Activated CD4-positive, alpha-beta T cell treated with anti-CD3 and anti-CD28 coated beads for 36 hours (primary cell): ENCODE data around the gene IGDCC3. TPM values are rescaled to one million over a fixed set of nuclear protein-coding genes. Genes with fewer than 3 reads are reported as not detected.

Source experiments
- ATAC-seq: fragments of 200-7000 bp; cut with Tn5 transposase; one replicate; pipeline ENCODE4 v1.10.0; 2021; ENCODE audit warnings: mild to moderate bottlenecking, moderate library complexity
- CTCF ChIA-PET: fragments of 350-600 bp; sonication (Branson Sonifier 250); formaldehyde crosslinking; loops from one replicate; lab custom pipeline; 2021; ENCODE audit warnings: antibody characterized with exemption; lab: Charles Lee
- POLR2A ChIA-PET: fragments of 350-600 bp; sonication (Branson Sonifier 250); formaldehyde crosslinking; loops from one replicate; lab custom pipeline; 2021; ENCODE audit warnings: antibody characterized with exemption, inconsistent platforms; lab: Charles Lee
- DNase-seq: peaks from one replicate; pipeline ENCODE4 v3.0.0-alpha.2; 2020
- H3K27ac Mint-ChIP-seq: one replicate; pipeline ENCODE4 v1.8.0; 2021; ENCODE audit warnings: mixed read lengths
- H3K27me3 Mint-ChIP-seq: one replicate; pipeline ENCODE4 v1.8.0; 2021; ENCODE audit warnings: mixed read lengths
- H3K36me3 Mint-ChIP-seq: one replicate; pipeline ENCODE4 v1.8.0; 2021; ENCODE audit warnings: low read depth, mixed read lengths
- H3K4me1 Mint-ChIP-seq: one replicate; pipeline ENCODE4 v1.8.0; 2021; ENCODE audit warnings: mixed read lengths
- H3K4me3 Mint-ChIP-seq: one replicate; pipeline ENCODE4 v1.8.0; 2021; ENCODE audit warnings: mild to moderate bottlenecking, moderate library complexity, mixed read lengths
- H3K9me3 Mint-ChIP-seq: one replicate; pipeline ENCODE4 v1.8.0; 2021; ENCODE audit warnings: low read depth, mixed read lengths
- intact Hi-C, 2 experiments: fragments of 100-400 bp; cut with DNase I in 1 of 2; cut with micrococcal nuclease in 1 of 2; formaldehyde crosslinking; loops; one replicate each; pipeline versions ENCODE4 v1.14.2 to v1.15.1; 2022 to 2024; cut with DNase I, micrococcal nuclease
- total RNA-seq, 2 experiments: library from RNA; stranded (reverse); gene quantifications; one replicate each; pipeline ENCODE4 v1.2.3, GENCODE V29; 2021

The IGDCC3 gene
- total RNA-seq, 2 experiments from 2014 or later: not detected

DNA sequence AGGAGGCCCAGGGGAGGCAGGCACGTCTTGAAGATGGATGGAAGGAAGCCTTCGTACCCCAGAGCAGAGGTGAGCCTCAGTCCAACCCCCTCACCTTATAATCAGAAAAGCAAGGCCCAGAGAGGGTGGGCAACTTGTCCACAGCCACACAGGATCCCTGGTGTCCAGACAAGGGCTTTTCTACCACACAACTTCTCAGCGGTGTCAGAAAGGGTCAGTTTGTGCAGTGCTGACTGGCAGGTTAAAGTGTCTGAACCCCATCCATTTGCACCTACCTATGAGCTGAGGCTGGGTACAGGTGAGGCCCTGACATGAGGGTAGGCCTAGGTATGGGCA, 8.6 kb downstream of the IGDCC3 start:
- Mint-ChIP-seq H3K36me3 (no peaks in the 10 kb centered on the region), H3K9me3 (no peaks in the 10 kb centered on the region), H3K4me3 (no peak overlapping the region), H3K4me1 (no peaks in the 10 kb centered on the region), H3K27ac (no peak overlapping the region), H3K27me3 (peaks cover 11% of the 10 kb centered on the region)
- POLR2A ChIA-PET: no interaction called here
- CTCF ChIA-PET: interaction anchor here (0.7 to 1.2 kb wide), 2 partner anchors 14 to 238 kb away, joined by 3 to 4 read pairs; no protein-coding TSS in a partner anchor
- DNase-seq (no peak), ATAC-seq (no peak)
- intact Hi-C loops: no loop called here

- Mint-ChIP-seq H3K4me1 (no peaks in the 10 kb centered on the region), H3K36me3 (no peaks in the 10 kb centered on the region), H3K9me3 (no peaks in the 10 kb centered on the region), H3K27me3 (peaks cover 6% of the 10 kb centered on the region), H3K27ac (no peak overlapping the region), H3K4me3 (no peak overlapping the region)
- ChIA-PET CTCF (interaction anchor here (1.2 kb wide), 1 partner anchor 15 kb away, joined by 4 read pairs; no protein-coding TSS in a partner anchor), POLR2A (interaction anchor here (0.6 kb wide), 1 partner anchor 275 kb away, joined by 3 read pairs; no protein-coding TSS in a partner anchor)
- intact Hi-C loops: no loop called here
- no peak for DNase-seq
- ATAC-seq: no peak
Measured at GRCh38 chr15:65368302-65369211, 9.2 kb downstream of the IGDCC3 start.

DNA sequence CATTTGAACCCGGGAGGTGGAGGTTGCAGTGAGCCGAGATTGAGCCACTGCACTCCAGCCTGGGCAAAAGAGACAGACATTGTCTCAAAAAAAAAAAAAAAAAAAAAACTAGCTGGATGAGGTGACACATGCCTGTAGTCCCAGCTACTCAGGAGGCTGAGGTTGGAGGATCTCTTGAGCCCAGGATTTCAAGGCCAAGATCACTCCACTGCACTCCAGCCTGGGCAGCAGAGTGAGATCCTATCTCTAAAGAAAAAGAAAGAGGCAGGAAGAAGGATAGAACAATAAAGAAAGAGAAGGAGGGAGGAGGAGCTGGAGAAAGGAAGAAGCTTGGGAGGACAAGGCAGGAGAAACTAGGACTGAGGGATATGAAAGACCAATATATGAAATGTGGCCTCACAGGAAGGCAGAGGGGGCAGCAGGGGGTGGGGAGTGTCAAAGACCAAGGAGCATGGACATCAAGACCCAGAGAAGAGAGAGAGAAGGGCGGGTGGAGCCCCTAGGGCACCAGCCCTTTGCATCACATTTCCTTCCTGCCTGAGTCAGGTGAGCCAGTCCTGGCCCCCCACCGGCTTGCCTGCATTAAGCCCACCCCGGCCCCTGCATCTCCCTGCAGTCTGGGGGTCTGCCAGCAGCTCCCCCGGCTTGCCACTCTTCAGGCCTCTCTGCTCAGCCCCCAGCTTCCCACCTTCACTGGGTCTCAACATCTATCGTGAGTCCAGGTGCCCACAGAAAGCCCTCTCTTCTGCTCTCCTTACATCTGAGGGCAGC, 11.5 kb downstream of the IGDCC3 start:
- H3K27ac Mint-ChIP-seq: no peak overlapping the region
- POLR2A ChIA-PET: no interaction called here
- intact Hi-C loops: no loop called here
- DNase-seq (no peak), ATAC-seq (no peak)
- peaks cover 7% of the 10 kb centered on the region for H3K27me3 Mint-ChIP-seq
- H3K4me3 Mint-ChIP-seq: no peak overlapping the region
- no peaks in the 10 kb centered on the region for H3K4me1 Mint-ChIP-seq
- H3K36me3 Mint-ChIP-seq: no peaks in the 10 kb centered on the region
- no peaks in the 10 kb centered on the region for H3K9me3 Mint-ChIP-seq
- CTCF ChIA-PET: interaction anchor here (0.6 to 0.7 kb wide), 3 partner anchors 28 to 74 kb away, joined by 3 to 5 read pairs (median 3); no protein-coding TSS in a partner anchor

DNA sequence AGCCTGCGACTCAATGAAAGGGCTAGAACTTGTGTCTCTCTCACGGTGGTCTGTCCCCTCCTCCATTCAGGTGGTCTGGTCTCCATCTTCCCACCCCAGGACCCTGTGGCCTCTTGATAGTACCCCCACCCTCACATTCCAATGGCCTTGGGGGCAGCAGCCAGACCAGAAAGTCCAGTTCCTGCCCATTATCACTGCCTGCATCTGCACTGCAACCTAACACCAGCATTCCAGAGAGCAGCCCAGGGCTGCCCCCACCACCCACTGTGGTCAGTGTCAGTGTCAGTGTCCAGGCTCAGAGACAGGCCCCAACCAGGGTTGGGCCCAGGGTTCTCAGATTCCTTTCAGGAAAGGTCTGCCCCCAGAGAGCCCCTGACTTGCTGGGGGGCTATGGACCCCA, 12.6 kb downstream of the IGDCC3 start:
- H3K4me1 Mint-ChIP-seq: no peaks in the 10 kb centered on the region
- no peak overlapping the region for H3K27ac Mint-ChIP-seq
- no peak for ATAC-seq
- no peaks in the 10 kb centered on the region for H3K36me3 Mint-ChIP-seq
- H3K27me3 Mint-ChIP-seq: peaks cover 9% of the 10 kb centered on the region
- ChIA-PET CTCF (interaction anchor here (0.6 kb wide), 1 partner anchor 622 kb away, joined by 4 read pairs; no protein-coding TSS in a partner anchor), POLR2A (no interaction called here)
- H3K9me3 Mint-ChIP-seq: no peaks in the 10 kb centered on the region
- DNase-seq: no peak
- H3K4me3 Mint-ChIP-seq: no peak overlapping the region
- intact Hi-C loops: no loop called here

- Mint-ChIP-seq H3K4me1 (no peaks in the 10 kb centered on the region), H3K4me3 (no peak overlapping the region), H3K27ac (no peak overlapping the region), H3K9me3 (no peaks in the 10 kb centered on the region), H3K27me3 (peaks cover 10% of the 10 kb centered on the region), H3K36me3 (no peaks in the 10 kb centered on the region)
- intact Hi-C loops: no loop called here
- POLR2A ChIA-PET: no interaction called here
- CTCF ChIA-PET: interaction anchor here (0.7 kb wide), 1 partner anchor 45 kb away, joined by 3 read pairs; no protein-coding TSS in a partner anchor
- ATAC-seq (no peak), DNase-seq (no peak)
Measured at GRCh38 chr15:65363766-65364165, 14.0 kb downstream of the IGDCC3 start.

DNA sequence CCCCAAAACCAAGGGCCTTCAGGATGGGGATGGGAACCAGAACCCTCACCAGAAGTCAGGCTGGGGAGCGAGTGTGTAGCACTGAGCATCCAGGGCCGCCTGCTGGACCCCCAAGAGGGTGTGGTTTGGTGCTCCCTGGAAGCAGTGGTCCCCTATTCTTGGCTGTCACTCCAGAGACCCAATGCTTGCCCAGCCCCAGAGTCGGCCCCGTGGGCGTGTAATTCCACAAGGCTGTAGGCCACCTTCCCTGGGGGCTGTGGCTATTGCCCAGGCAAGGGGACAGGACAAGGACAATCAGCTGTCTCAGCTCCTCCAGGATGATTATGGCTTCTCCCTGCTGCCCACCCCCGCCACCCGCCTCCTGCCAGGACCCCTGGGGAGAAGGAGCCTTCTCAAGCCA, 14.5 kb downstream of the IGDCC3 start:
- intact Hi-C loops: no loop called here
- no peak overlapping the region for H3K27ac Mint-ChIP-seq
- ChIA-PET CTCF (interaction anchor here (0.7 kb wide), 2 partner anchors 14 to 44 kb away, joined by 3 to 5 read pairs; no protein-coding TSS in a partner anchor), POLR2A (no interaction called here)
- DNase-seq (no peak), ATAC-seq (no peak)
- H3K36me3 Mint-ChIP-seq: no peaks in the 10 kb centered on the region
- H3K27me3 Mint-ChIP-seq: peaks cover 11% of the 10 kb centered on the region
- H3K4me3 Mint-ChIP-seq: no peak overlapping the region
- no peaks in the 10 kb centered on the region for H3K9me3 Mint-ChIP-seq
- H3K4me1 Mint-ChIP-seq: no peaks in the 10 kb centered on the region

DNA sequence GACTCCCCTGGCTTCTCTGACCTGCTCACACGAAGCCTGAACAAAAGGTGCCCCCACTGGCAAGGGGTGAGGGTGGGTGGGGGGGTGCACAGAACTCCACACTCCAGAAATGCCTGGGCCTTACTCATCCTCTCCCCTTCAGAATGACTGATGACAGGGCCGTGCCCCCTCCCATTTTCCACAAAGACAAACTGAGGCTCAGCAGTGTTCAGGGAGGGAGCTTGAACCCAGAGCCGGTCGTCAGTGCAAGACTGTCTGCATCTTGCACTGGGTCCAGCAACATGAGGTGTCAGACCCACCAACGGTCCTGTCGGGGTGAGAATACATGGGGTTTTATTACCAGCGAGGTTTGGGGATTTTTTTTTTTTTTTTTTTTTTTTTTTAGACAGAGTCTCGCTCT, 15.3 kb downstream of the IGDCC3 start:
- Mint-ChIP-seq H3K27ac (no peak overlapping the region), H3K9me3 (no peaks in the 10 kb centered on the region), H3K4me1 (no peaks in the 10 kb centered on the region), H3K36me3 (no peaks in the 10 kb centered on the region), H3K27me3 (peaks cover 19% of the 10 kb centered on the region), H3K4me3 (no peak overlapping the region)
- POLR2A ChIA-PET: interaction anchor here (0.6 kb wide), 1 partner anchor 161 kb away, joined by 3 read pairs; no protein-coding TSS in a partner anchor
- ATAC-seq: no peak
- CTCF ChIA-PET: interaction anchor here (0.7 kb wide), 2 partner anchors 13 to 43 kb away, joined by 3 to 5 read pairs; no protein-coding TSS in a partner anchor
- no peak for DNase-seq
- intact Hi-C loops: no loop called here

DNA sequence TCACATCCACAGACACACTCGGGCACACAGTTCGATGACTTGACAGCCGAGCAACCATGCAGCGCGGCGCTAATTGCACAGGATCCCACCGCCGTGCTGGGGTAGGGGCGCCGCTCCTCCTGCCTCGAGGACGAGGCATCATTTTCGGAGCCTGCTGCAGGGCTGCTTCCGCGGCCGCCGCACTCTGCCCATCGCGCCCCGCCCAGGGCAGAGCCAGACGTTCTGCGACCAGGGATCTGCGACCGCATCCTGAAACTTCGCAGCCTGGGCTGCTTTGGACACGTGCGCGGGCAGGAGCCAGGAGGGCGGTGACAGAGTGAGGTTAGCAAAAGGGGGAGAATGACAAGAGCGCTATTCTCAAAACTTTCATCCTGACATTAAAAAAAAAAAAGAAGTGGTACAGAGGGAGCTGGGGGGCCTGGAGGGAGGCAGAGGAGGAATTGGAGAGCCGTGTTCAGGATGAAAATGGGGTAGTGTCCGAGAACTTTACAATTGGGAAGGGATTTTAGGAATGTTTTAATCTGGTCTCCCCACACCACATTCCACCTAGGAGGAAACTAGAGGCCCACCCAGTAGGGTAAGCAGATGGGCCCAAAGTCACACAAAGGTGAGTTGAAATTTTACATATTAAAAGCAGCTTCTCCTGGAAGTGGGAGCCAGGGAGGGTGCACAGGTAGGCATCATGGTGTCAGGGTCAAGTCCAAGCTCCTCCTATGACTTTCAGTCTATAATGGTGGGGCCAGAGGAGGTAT, 15.9 kb downstream of the IGDCC3 start:
- Mint-ChIP-seq H3K9me3 (no peaks in the 10 kb centered on the region), H3K27me3 (peaks cover 23% of the 10 kb centered on the region), H3K36me3 (no peaks in the 10 kb centered on the region), H3K4me3 (no peak overlapping the region), H3K4me1 (no peaks in the 10 kb centered on the region), H3K27ac (no peak overlapping the region)
- ChIA-PET CTCF (interaction anchor here (0.7 kb wide), 1 partner anchor 42 kb away, joined by 3 read pairs; no protein-coding TSS in a partner anchor), POLR2A (interaction anchor here (0.6 to 1.0 kb wide), 2 partner anchors 57 to 160 kb away, joined by 3 to 5 read pairs; partner anchors contain the start of gene RNU5B-1)
- DNase-seq (no peak), ATAC-seq (no peak)
- intact Hi-C loops: no loop called here

GRCh38 chr15:65360506-65360905, 17.3 kb downstream of the IGDCC3 start:
- Mint-ChIP-seq H3K4me3 (no peak overlapping the region), H3K36me3 (no peaks in the 10 kb centered on the region), H3K4me1 (peaks cover 5% of the 10 kb centered on the region), H3K9me3 (no peaks in the 10 kb centered on the region), H3K27me3 (peaks cover 32% of the 10 kb centered on the region), H3K27ac (no peak overlapping the region)
- intact Hi-C loops: no loop called here
- CTCF ChIA-PET: interaction anchor here (0.8 kb wide), 1 partner anchor 39 kb away, joined by 3 read pairs; no protein-coding TSS in a partner anchor
- DNase-seq (no peak), ATAC-seq (no peak)
- POLR2A ChIA-PET: interaction anchor here (1.0 kb wide), 1 partner anchor 56 kb away, joined by 5 read pairs; the partner anchor contains the start of gene RNU5B-1

GRCh38 chr15:65355988-65356353, 21.8 kb downstream of the IGDCC3 start:
- ATAC-seq (no peak), DNase-seq (no peak)
- Mint-ChIP-seq H3K9me3 (peaks cover 6% of the 10 kb centered on the region), H3K4me3 (no peak overlapping the region), H3K36me3 (no peaks in the 10 kb centered on the region), H3K27ac (no peak overlapping the region), H3K4me1 (peaks cover 5% of the 10 kb centered on the region), H3K27me3 (peaks cover 41% of the 10 kb centered on the region)
- intact Hi-C loops: no loop called here
- CTCF ChIA-PET: no interaction called here
- POLR2A ChIA-PET: no interaction called here
